Activated CD4-positive, alpha-beta T cell treated with anti-CD3 and anti-CD28 coated beads for 1 hour (primary cell): Measurements from ENCODE around the gene KCP.
"Not testable (repeated sequence)": the region's sequence is repeated elsewhere in the genome, so short reads cannot be mapped to it uniquely, and the experiment has no call there.

Experiments used
- DNase-seq: peaks from one replicate; pipeline ENCODE4 v3.0.0-alpha.2; 2020

KCP gene

GRCh38 chr7:128919881-128920799 lies 9.6 kb upstream of the KCP start:
- DNase-seq = no peak

- DNase-seq = no peak
Observed at GRCh38 chr7:128919241-128919640, 8.7 kb upstream of the KCP start.

- DNase-seq = no peak
Observed at GRCh38 chr7:128918016-128918665, 7.6 kb upstream of the KCP start.

GRCh38 chr7:128917122-128917521 lies 6.6 kb upstream of the KCP start:
- no peak for DNase-seq

GRCh38 chr7:128916643-128916915 lies 6.1 kb upstream of the KCP start:
- DNase-seq = no peak

- no peak for DNase-seq
Observed at GRCh38 chr7:128915841-128916642, 5.5 kb upstream of the KCP start.

GRCh38 chr7:128915271-128915819 lies 4.8 kb upstream of the KCP start:
- no peak for DNase-seq

GRCh38 chr7:128914566-128915151 lies 4.2 kb upstream of the KCP start:
- DNase-seq = no peak

GRCh38 chr7:128913870-128914565 lies 3.5 kb upstream of the KCP start:
- DNase-seq = no peak

- DNase-seq = not testable (repeated sequence)
Observed at GRCh38 chr7:128912709-128913495, 2.4 kb upstream of the KCP start.

GRCh38 chr7:128912281-128912680 lies 1.8 kb upstream of the KCP start:
- no peak for DNase-seq

GRCh38 chr7:128911423-128912031 lies 1.0 kb upstream of the KCP start:
- DNase-seq = no peak

- DNase-seq = no peak
Observed at GRCh38 chr7:128909625-128910568, 612 bp downstream of the KCP start.

GRCh38 chr7:128908750-128909624 lies 1.5 kb downstream of the KCP start:
- DNase-seq = no peak

- no peak for DNase-seq
Observed at GRCh38 chr7:128906766-128907559, 3.5 kb downstream of the KCP start.

GRCh38 chr7:128906001-128906765 lies 4.3 kb downstream of the KCP start:
- no peak for DNase-seq
